DMS 273 treated with DMSO at 0.1 percent for 48 hours (cell line): ENCODE measurements around the gene AMPD3.

Experiments
- DNase-seq: peaks from one replicate; lab custom pipeline; 2025; lab: John Stamatoyannopoulos, UW

Gene AMPD3

GRCh38 chr11:10504490-10504889 is 49.4 kb downstream of the AMPD3 start:
- no peak for DNase-seq

GRCh38 chr11:10505278-10506007 is 50.4 kb downstream of the AMPD3 start:
- DNase-seq = no peak

GRCh38 chr11:10506008-10506370 is 50.9 kb downstream of the AMPD3 start:
- DNase-seq = no peak

- DNase-seq = no peak
Measured at GRCh38 chr11:10511181-10511621, 56.1 kb downstream of the AMPD3 start.

- no peak for DNase-seq
Measured at GRCh38 chr11:10514202-10514601, 59.1 kb downstream of the AMPD3 start.

GRCh38 chr11:10514709-10515108 is 59.6 kb downstream of the AMPD3 start:
- no peak for DNase-seq

GRCh38 chr11:10515418-10515817 is 60.4 kb downstream of the AMPD3 start:
- no peak for DNase-seq

- no peak for DNase-seq
Measured at GRCh38 chr11:10518123-10518522, 63.1 kb downstream of the AMPD3 start.

- no peak for DNase-seq
Measured at GRCh38 chr11:10518891-10519290, 63.8 kb downstream of the AMPD3 start.

GRCh38 chr11:10519630-10520029 is 64.6 kb downstream of the AMPD3 start:
- DNase-seq = no peak

- DNase-seq = no peak
Measured at GRCh38 chr11:10520562-10520961, 65.5 kb downstream of the AMPD3 start.

- no peak for DNase-seq
Measured at GRCh38 chr11:10522276-10522675, 67.2 kb downstream of the AMPD3 start.

- no peak for DNase-seq
Measured at GRCh38 chr11:10522921-10523320, 67.9 kb downstream of the AMPD3 start.

GRCh38 chr11:10524471-10524870 is 69.4 kb downstream of the AMPD3 start:
- DNase-seq = no peak

GRCh38 chr11:10526974-10527918 is 72.2 kb downstream of the AMPD3 start:
- DNase-seq = no peak

GRCh38 chr11:10528121-10528520 is 73.1 kb downstream of the AMPD3 start:
- no peak for DNase-seq

- DNase-seq = no peak
Measured at GRCh38 chr11:10529279-10529678, 74.2 kb downstream of the AMPD3 start.

- DNase-seq = no peak
Measured at GRCh38 chr11:10532526-10532925, 77.5 kb downstream of the AMPD3 start.

- no peak for DNase-seq
Measured at GRCh38 chr11:10533323-10533722, 78.3 kb downstream of the AMPD3 start.

- DNase-seq = no peak
Measured at GRCh38 chr11:10534316-10534715, 79.3 kb downstream of the AMPD3 start.

GRCh38 chr11:10537600-10537999 is 82.5 kb downstream of the AMPD3 start:
- no peak for DNase-seq

GRCh38 chr11:10538924-10539323 is 83.9 kb downstream of the AMPD3 start:
- DNase-seq = no peak

- DNase-seq = no peak
Measured at GRCh38 chr11:10539339-10539738, 84.3 kb downstream of the AMPD3 start.
